GM10266 (cell line): ENCODE measurements around the gene ELOVL2.

Experiments
- DNase-seq: peaks from one replicate; pipeline ENCODE4 v3.0.0; 2012; ENCODE audit errors: extremely low spot score
- TF ChIP-seq, protein P1 (sequence below): IDR thresholded peaks from 2 replicates; pipeline ENCODE4 v1.5.1; 2012; ENCODE audit warnings: mild to moderate bottlenecking, low read depth; ENCODE audit not compliant: control insufficient read depth, insufficient read depth; ENCODE audit errors: missing control alignments

Gene ELOVL2

DNA sequence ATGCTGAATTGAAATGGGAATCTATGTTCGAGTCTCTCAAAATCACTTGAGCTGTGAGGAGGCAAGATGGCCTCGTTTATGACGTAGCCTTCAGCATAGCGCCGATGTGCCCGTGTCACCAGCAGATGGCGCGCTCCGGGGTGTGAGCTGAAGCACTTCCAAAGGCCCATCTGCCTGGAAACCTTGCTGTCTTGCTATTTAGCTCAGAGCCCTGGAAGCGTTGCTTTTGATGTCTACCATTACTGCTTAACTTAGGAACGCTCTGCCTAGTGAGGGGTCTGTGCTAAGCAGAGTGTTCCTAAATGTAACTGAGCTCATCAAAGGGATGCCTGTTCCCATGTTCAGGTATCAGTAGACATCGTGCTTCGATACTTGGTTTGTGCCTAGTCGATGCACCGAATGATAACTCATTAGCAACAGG is 89.5 kb downstream of the ELOVL2 start:
- peak; percentile 71 for DNase-seq
- TF ChIP-seq, protein P1, sequence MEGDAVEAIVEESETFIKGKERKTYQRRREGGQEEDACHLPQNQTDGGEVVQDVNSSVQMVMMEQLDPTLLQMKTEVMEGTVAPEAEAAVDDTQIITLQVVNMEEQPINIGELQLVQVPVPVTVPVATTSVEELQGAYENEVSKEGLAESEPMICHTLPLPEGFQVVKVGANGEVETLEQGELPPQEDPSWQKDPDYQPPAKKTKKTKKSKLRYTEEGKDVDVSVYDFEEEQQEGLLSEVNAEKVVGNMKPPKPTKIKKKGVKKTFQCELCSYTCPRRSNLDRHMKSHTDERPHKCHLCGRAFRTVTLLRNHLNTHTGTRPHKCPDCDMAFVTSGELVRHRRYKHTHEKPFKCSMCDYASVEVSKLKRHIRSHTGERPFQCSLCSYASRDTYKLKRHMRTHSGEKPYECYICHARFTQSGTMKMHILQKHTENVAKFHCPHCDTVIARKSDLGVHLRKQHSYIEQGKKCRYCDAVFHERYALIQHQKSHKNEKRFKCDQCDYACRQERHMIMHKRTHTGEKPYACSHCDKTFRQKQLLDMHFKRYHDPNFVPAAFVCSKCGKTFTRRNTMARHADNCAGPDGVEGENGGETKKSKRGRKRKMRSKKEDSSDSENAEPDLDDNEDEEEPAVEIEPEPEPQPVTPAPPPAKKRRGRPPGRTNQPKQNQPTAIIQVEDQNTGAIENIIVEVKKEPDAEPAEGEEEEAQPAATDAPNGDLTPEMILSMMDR, result peak; percentile 91

DNA sequence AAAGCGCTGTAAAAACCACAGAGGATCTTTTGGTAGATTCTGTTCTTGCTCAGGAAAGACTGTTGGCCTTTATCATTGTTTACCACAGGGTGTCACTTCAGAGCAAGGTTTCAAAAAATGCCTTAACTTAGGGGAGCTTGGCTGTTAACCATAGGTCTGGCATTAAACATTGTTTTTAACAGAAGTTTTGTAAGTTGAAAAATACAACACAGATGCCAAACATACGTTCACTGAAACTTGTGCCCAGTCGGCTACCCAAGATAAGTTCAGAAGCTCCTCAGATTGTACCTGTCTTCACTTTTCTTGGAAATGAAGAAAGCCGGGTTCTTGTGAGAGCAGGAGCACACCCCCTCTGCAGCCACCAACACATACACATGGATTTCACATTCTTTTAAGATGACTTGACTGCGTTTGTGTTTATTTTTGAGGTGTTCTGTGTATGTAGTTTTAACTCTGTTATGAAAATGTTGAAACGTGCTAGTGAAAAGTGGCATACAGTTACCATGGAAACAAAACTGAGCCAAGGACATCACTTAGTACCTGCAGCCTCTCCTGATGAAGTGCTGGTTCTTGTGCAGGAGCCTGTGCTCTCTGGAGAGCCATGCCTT is 92.3 kb downstream of the ELOVL2 start:
- DNase-seq, result peak; percentile 40
- TF ChIP-seq, protein P1, result peak; percentile 48

- no peak for DNase-seq
- TF ChIP-seq, protein P1, result no peak
These were observed 94.3 kb downstream of the ELOVL2 start for GRCh38 chr6:10949579-10950490.

- no peak for DNase-seq
- TF ChIP-seq, protein P1, result no peak
These were observed 96.1 kb downstream of the ELOVL2 start for GRCh38 chr6:10947966-10948365.

- DNase-seq, result no peak
- TF ChIP-seq, protein P1, result no peak
These were observed 98.3 kb downstream of the ELOVL2 start for GRCh38 chr6:10945845-10946244.

DNA sequence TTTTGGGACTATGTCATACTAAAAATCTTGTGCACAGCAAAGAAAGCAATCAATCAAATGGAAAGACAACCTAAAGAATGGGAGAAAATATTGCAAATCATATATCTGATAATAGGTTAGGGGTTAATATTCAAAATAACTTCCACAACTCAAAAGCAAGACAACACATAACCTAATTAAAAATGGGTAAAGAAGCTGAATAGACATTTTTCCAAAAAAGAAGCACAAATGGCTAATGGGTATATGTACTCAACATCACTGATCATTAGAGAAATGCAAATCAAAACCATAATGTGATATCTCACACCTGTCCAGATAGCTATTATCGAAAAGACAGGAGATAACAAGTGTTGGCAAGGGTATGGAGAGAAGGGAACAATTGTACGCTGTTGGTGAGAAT is 104.3 kb downstream of the ELOVL2 start:
- no peak for DNase-seq
- TF ChIP-seq, protein P1, result no peak

DNA sequence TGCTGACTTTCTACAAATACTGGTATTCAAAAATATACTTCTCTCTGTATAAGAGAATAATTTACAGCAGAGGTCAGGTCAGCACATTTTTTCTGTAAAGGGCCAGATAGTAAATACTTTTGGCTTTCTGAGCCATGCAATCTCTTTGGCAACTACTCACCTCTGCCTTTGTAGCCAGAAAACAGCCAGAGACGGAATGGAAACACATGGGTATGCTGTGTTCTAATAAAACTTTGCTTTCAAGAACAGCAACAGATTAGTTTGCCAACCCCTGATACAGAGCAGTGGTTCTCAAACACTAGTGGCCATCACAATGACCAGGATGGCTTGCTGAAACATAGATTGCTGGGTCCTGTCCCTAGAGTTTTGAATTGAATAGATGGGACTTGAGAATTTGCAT is 111.0 kb downstream of the ELOVL2 start:
- DNase-seq, result no peak
- TF ChIP-seq, protein P1, result no peak
